Lower leg skin (tissue), 4 donors: Measurements from ENCODE around the gene MGST2. TPM values are rescaled to one million over a fixed set of nuclear protein-coding genes. Genes with fewer than 3 reads are reported as not detected.

Experiments
- DNase-seq, 2 donors: peaks; one replicate each; pipeline ENCODE4 v3.0.0-alpha.2; 2019; ENCODE audit warnings: low spot score in 2 of 2
- H3K4me3 ChIP-seq: fragments of 200-600 bp; sonication (generic); 2 replicates; pipeline ENCODE4 v1.5.1; 2017; ENCODE audit warnings: mild to moderate bottlenecking, low read depth; ENCODE audit not compliant: poor library complexity, severe bottlenecking
- CTCF ChIP-seq, 3 donors: fragments of 450-650 bp; IDR thresholded peaks; one replicate each; pipeline ENCODE4 v1.5.1; 2016; ENCODE audit warnings: antibody characterized with exemption in 3 of 3, mild to moderate bottlenecking in 3 of 3, moderate library complexity in 2 of 3
- POLR2A ChIP-seq, 2 donors: fragments of 450-650 bp; IDR thresholded peaks; one replicate each; pipeline ENCODE4 v1.6.1; 2016 to 2017; ENCODE audit warnings: antibody characterized with exemption in 2 of 2, mild to moderate bottlenecking in 1 of 2, moderate library complexity in 1 of 2
- WGBS, 2 donors: methylation state at CpG; one replicate each; pipeline ENCODE4 v1.1.5; 2018; 5-methylcytosine and 5-hydroxymethylcytosine counted together
- intact Hi-C: fragments of 100-400 bp; cut with DNase I; formaldehyde crosslinking; loops from one replicate; pipeline ENCODE4 v1.15.0; 2023; ENCODE audit warnings: low total_unique reads
- total RNA-seq, 4 donors: library from RNA; depleted of rRNA; stranded (reverse); fragments of >200 nt; gene quantifications; one replicate each; pipeline ENCODE4 v1.1.0, GENCODE V29; 2016

Gene MGST2
- total RNA-seq, 4 donors from 2014 or later = 83.1 to 157 (median 112) TPM

DNA sequence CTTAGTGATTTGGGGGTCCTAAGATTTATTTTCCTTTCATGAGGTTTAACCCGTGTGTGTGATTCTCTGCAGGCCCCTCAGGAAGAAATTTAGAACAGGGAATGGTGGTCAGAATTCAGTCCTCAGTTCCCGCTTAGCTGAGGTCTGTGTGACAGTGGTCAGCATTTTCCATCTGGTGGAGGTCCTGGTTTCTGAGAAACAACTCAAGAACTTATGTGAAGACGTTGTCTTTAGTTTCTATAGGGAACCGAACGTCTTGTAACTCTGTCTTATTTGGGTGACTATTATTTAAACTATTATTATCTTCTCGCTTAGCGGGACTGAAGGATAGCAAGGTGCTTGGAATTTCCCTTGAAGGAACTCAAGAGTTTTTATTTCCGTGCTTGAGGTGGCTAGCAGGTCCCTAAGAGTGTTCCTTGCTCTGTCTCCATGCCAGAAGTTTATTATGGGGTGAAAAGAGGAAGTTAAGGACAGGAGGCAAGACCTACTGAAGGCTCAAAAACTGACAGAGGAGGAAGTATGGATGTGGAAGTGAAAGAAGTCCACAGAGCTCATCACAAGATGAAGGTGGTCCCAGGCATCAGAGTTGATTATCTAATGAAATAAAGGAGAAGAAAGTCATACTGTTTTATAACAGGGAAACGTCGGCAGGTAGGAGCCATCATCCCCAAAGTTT is 9.4 kb downstream of the MGST2 start:
- 84 to 93% methylated on average over 10 of the region's 10 CpGs for WGBS, 2 donors
- H3K4me3 ChIP-seq = no peak overlapping the region
- intact Hi-C loops = no loop called here
- no peak for TF ChIP-seq CTCF (IDR thresholded peaks at IDR 0.05)
- peak in 1 of 2 donors; percentile 8 for DNase-seq

DNA sequence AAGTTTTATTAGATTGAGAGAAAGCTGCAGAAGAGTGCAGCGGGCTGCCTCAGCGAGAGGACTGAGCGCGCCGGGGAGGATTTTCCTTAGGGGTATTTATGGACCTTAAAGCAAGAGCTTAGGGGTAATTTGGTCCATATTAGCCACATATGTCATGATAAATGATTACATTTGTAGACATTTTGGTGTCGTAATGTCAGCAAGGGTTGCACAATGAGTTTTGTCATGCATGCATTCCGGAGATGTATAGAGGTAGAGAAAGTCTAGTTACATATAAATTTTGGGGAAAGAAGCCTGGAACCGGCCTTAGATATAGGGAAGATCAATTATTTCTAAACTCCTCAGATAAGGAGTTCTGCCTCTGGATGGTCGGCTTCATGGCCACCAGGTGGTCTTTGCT is 10.0 kb downstream of the MGST2 start:
- H3K4me3 ChIP-seq = no peak overlapping the region
- intact Hi-C loops = no loop called here
- peak in 1 of 2 donors; percentile 32 for DNase-seq
- WGBS, 2 donors = 88 to 92% methylated on average over 9 of the region's 9 CpGs
- no peak for TF ChIP-seq CTCF (IDR thresholded peaks at IDR 0.05)

GRCh38 chr4:139676365-139676764 is 10.7 kb downstream of the MGST2 start:
- intact Hi-C loops = no loop called here
- no peak overlapping the region for H3K4me3 ChIP-seq
- TF ChIP-seq POLR2A (IDR thresholded peaks at IDR 0.05) = no peak
- no peak for TF ChIP-seq CTCF (IDR thresholded peaks at IDR 0.05)
- peak in 1 of 2 donors; percentile 21 for DNase-seq
- 85 to 88% methylated on average over 2 of the region's 2 CpGs for WGBS, 2 donors

GRCh38 chr4:139676913-139677585 is 11.4 kb downstream of the MGST2 start:
- no peak overlapping the region for H3K4me3 ChIP-seq
- 65 to 70% methylated on average over 4 of the region's 4 CpGs for WGBS, 2 donors
- intact Hi-C loops = no loop called here
- peak in 1 of 2 donors; percentile 31 for DNase-seq
- TF ChIP-seq CTCF (IDR thresholded peaks at IDR 0.05) (no peak), POLR2A (IDR thresholded peaks at IDR 0.05) (no peak)

GRCh38 chr4:139682309-139682708 is 16.7 kb downstream of the MGST2 start:
- WGBS, 2 donors = 87% methylated on average over 2 of the region's 2 CpGs
- intact Hi-C loops = no loop called here

More at GRCh38 chr4:139682309-139682708, 16.7 kb downstream of the MGST2 start:
- peak in 1 of 2 donors; percentile 40 for DNase-seq
- H3K4me3 ChIP-seq = no peak overlapping the region
- no peak for TF ChIP-seq CTCF (IDR thresholded peaks at IDR 0.05)
- no peak for TF ChIP-seq POLR2A (IDR thresholded peaks at IDR 0.05)
